Measurements from ENCODE around the gene CABCOCO1. TPM values are rescaled to one million over a fixed set of nuclear protein-coding genes. Genes with fewer than 3 reads are reported as not detected.

Gene CABCOCO1
- total RNA-seq, 1 experiment from 2014 or later = not detected

DNA sequence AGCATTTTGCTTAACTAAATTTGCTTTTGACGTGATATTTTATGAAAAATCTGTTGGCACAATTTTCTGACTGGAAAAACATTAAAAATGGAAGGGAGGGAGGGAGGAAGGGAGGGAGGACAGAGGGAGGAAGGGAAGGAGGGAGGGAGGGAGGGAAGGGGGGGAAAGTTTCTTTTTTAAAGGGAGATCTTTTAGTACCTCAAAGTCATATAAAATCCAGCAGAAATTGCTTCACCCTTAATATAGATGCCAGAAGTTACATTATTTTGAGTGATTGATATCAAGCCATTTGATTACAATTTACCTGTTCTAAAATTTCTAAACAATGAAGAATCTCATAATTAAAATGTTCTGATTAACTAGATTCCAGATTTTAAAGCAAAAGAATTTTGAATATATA is 68.9 kb downstream of the CABCOCO1 start:
- Histone ChIP-seq H3K4me2 (ENCODE audit: low read length) (no peak overlapping the region), H3K27me3 (ENCODE audit: insufficient read depth, low read length) (no peaks in the 10 kb centered on the region), H3K27ac (ENCODE audit: low read depth, low read length) (no peak overlapping the region), H3K9me3 (ENCODE audit: control insufficient read depth in 1 of 2, insufficient read depth in 1 of 2, low read depth in 1 of 2, low read length in 2 of 2) (no peaks in the 10 kb centered on the region), H3K36me3 (ENCODE audit: control insufficient read depth in 1 of 2, insufficient read depth in 2 of 2, low read length in 2 of 2) (no peaks in the 10 kb centered on the region), H3K4me1 (ENCODE audit: control insufficient read depth in 1 of 2, insufficient read depth in 2 of 2, low read length in 2 of 2) (no peaks in the 10 kb centered on the region), H3K4me3 (replicated peaks in 1 of 2; ENCODE audit: low read depth in 1 of 2, low read length in 2 of 2) (no peak overlapping the region), H3K9me2 (ENCODE audit: insufficient read depth) (no peaks in the 10 kb centered on the region), H3K79me2 (ENCODE audit: insufficient read depth, low read length) (no peaks in the 10 kb centered on the region), H4K20me1 (ENCODE audit: insufficient read depth) (no peaks in the 10 kb centered on the region), H2AFZ (ENCODE audit: low read depth, low read length, poor library complexity, severe bottlenecking) (peak overlapping the region; percentile 72), H3K9ac (ENCODE audit: low read length) (no peak overlapping the region)
- no TSS peak for BruUV-seq (replicated peaks)
- TF ChIP-seq ZFX (IDR thresholded peaks at IDR 0.05) (no peak), CBX3 (IDR thresholded peaks at IDR 0.05; ENCODE audit: low read depth) (no peak), ELF1 (IDR thresholded peaks at IDR 0.05; ENCODE audit: borderline replicate concordance, low read depth) (no peak), CEBPB (IDR thresholded peaks at IDR 0.05; ENCODE audit: low read depth) (no peak), YY1 (IDR thresholded peaks at IDR 0.05; ENCODE audit: extremely low read depth, insufficient replicate concordance, low read depth, low read length) (no peak), SP1 (IDR thresholded peaks at IDR 0.05; ENCODE audit: low read depth) (no peak), RAD21 (IDR thresholded peaks at IDR 0.05; ENCODE audit: low read depth) (no peak)
- TF ChIP-seq, protein P1, sequence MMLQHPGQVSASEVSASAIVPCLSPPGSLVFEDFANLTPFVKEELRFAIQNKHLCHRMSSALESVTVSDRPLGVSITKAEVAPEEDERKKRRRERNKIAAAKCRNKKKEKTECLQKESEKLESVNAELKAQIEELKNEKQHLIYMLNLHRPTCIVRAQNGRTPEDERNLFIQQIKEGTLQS (IDR thresholded peaks at IDR 0.05) = no peak
- TF ChIP-seq, protein P2, sequence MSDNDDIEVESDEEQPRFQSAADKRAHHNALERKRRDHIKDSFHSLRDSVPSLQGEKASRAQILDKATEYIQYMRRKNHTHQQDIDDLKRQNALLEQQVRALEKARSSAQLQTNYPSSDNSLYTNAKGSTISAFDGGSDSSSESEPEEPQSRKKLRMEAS (IDR thresholded peaks at IDR 0.05) = no peak
- DNase-seq (ENCODE audit: low read depth, low spot score) = no peak
- intact Hi-C loops (cut with micrococcal nuclease) = loop anchor here (5.0 kb wide), 1 partner anchor 589 kb away; no protein-coding TSS in a partner anchor
- ChIA-PET CTCF (interaction anchor here (2.3 kb wide), 2 partner anchors 20 to 915 kb away, joined by 6 to 9 read pairs; no protein-coding TSS in a partner anchor), POLR2A (no interaction called here), RAD21 (ENCODE audit: low non-redundant PET in 1 of 2, low total read pairs in 2 of 2, uncharacterized antibody in 2 of 2, unreplicated experiment in 2 of 2) (no interaction called here)
- ATAC-seq = no peak

DNA sequence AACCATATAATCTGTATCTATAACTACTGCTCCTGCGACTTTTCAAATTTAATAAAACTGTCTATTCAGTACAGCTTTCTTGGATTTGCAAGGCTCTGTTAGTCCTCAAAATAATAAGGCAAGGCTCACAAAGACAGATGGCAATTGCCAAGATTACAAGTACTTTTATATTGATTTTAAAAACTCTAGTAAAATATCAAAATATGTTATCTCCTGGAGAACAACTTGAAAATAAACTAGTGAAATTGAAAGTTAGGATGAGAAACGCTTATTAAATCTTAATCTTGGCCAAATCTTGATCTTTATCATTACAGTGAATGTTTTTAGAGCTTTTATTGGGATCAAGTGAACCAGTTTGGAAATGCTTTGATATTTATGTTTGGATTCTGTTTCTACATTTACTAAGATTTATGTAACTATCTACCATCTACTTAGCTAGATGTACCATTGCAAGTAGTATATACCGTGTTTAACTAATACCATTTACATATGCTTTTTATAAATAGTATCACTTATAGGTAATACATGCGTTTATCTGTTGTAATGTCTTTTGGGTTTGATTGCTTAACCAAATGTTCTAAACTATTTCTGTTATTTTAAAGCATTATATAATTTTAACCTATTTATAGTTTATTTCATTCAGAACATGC is 70.0 kb downstream of the CABCOCO1 start:
- H3K4me2 ChIP-seq (ENCODE audit: low read length) = no peak overlapping the region
- ATAC-seq = no peak
- no peaks in the 10 kb centered on the region for H3K4me1 ChIP-seq (ENCODE audit: control insufficient read depth in 1 of 2, insufficient read depth in 2 of 2, low read length in 2 of 2)
- H3K9me3 ChIP-seq (ENCODE audit: control insufficient read depth in 1 of 2, insufficient read depth in 1 of 2, low read depth in 1 of 2, low read length in 2 of 2) = no peaks in the 10 kb centered on the region
- H3K36me3 ChIP-seq (ENCODE audit: control insufficient read depth in 1 of 2, insufficient read depth in 2 of 2, low read length in 2 of 2) = no peaks in the 10 kb centered on the region
- no peak for DNase-seq (ENCODE audit: low read depth, low spot score)
- no peak overlapping the region for H3K4me3 ChIP-seq (replicated peaks in 1 of 2; ENCODE audit: low read depth in 1 of 2, low read length in 2 of 2)
- ChIA-PET CTCF (interaction anchor here (0.9 to 2.3 kb wide), 14 partner anchors 9 to 916 kb away, joined by 3 to 9 read pairs (median 3); no protein-coding TSS in a partner anchor), POLR2A (interaction anchor here (1.8 kb wide), 1 partner anchor 9 kb away, joined by 4 read pairs; no protein-coding TSS in a partner anchor), RAD21 (ENCODE audit: low non-redundant PET in 1 of 2, low total read pairs in 2 of 2, uncharacterized antibody in 2 of 2, unreplicated experiment in 2 of 2) (no interaction called here)
- H2AFZ ChIP-seq (ENCODE audit: low read depth, low read length, poor library complexity, severe bottlenecking) = peak overlapping the region; percentile 72
- H4K20me1 ChIP-seq (ENCODE audit: insufficient read depth) = no peaks in the 10 kb centered on the region
- no peak overlapping the region for H3K27ac ChIP-seq (ENCODE audit: low read depth, low read length)
- H3K79me2 ChIP-seq (ENCODE audit: insufficient read depth, low read length) = no peaks in the 10 kb centered on the region
- H3K9ac ChIP-seq (ENCODE audit: low read length) = no peak overlapping the region
- no peaks in the 10 kb centered on the region for H3K27me3 ChIP-seq (ENCODE audit: insufficient read depth, low read length)
- BruUV-seq (replicated peaks) = no TSS peak
- intact Hi-C loops (cut with micrococcal nuclease) = loop anchor here (1.0 to 5.0 kb wide), 2 partner anchors 590 to 916 kb away; no protein-coding TSS in a partner anchor
- no peaks in the 10 kb centered on the region for H3K9me2 ChIP-seq (ENCODE audit: insufficient read depth)
- TF ChIP-seq ZFX (IDR thresholded peaks at IDR 0.05) (no peak), EGR1 (IDR thresholded peaks at IDR 0.05; ENCODE audit: low read depth) (no peak), ELF1 (IDR thresholded peaks at IDR 0.05; ENCODE audit: borderline replicate concordance, low read depth) (no peak), POLR2AphosphoS5 (IDR thresholded peaks at IDR 0.05; ENCODE audit: low read depth, low read length) (no peak), JUND (IDR thresholded peaks at IDR 0.05) (no peak), SRF (IDR thresholded peaks at IDR 0.05; ENCODE audit: low read depth) (no peak), ZNF274 (IDR thresholded peaks at IDR 0.05; ENCODE audit: low read depth, low read length) (no peak), SIN3A (IDR thresholded peaks at IDR 0.05; ENCODE audit: low read depth) (no peak), TCF7L2 (IDR thresholded peaks at IDR 0.05; ENCODE audit: borderline replicate concordance, extremely low read depth, insufficient read depth, insufficient read length) (no peak), SP1 (IDR thresholded peaks at IDR 0.05; ENCODE audit: low read depth) (no peak), FOSL1 (IDR thresholded peaks at IDR 0.05; ENCODE audit: low read depth) (no peak)
- TF ChIP-seq, protein P3, sequence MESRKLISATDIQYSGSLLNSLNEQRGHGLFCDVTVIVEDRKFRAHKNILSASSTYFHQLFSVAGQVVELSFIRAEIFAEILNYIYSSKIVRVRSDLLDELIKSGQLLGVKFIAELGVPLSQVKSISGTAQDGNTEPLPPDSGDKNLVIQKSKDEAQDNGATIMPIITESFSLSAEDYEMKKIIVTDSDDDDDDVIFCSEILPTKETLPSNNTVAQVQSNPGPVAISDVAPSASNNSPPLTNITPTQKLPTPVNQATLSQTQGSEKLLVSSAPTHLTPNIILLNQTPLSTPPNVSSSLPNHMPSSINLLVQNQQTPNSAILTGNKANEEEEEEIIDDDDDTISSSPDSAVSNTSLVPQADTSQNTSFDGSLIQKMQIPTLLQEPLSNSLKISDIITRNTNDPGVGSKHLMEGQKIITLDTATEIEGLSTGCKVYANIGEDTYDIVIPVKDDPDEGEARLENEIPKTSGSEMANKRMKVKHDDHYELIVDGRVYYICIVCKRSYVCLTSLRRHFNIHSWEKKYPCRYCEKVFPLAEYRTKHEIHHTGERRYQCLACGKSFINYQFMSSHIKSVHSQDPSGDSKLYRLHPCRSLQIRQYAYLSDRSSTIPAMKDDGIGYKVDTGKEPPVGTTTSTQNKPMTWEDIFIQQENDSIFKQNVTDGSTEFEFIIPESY (IDR thresholded peaks at IDR 0.05; ENCODE audit: extremely low read depth, insufficient replicate concordance, low read length) = no peak

All from HCT116 (cell line).